Skeletal muscle cell (primary cell): Measurements from ENCODE around the gene CAD.
"Not testable (repeated sequence)": the region's sequence is repeated elsewhere in the genome, so short reads cannot be mapped to it uniquely, and the experiment has no call there.

Source experiments
- DNase-seq: peaks from one replicate; pipeline ENCODE4 v3.0.0-alpha.2; 2010; ENCODE audit warnings: low read depth
- H3K4me3 ChIP-seq: 2 replicates; pipeline ENCODE4 v1.5.1; 2011; ENCODE audit warnings: low read depth, mild to moderate bottlenecking, control low read depth, low read length, moderate library complexity

CAD gene

DNA sequence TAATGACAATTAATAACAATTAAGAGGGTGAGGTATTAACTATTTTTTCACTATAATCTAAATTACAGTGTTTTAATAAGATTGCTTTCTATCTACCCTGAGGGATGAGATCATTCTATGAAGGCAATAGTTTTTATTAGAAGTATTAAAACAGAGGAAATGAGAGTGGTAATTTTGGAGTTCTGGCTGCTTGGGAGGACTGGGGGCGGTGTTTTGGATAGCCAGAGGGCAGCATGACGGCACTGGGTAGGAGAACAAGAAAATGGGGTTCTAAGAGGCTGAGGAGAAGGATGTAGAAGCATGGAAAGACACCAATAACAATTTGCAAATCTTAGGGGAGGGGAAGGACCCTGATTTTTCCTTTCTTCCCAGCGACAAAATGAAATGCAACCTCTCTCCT lies 53.0 kb downstream of the CAD start:
- no peak for DNase-seq
- H3K4me3 ChIP-seq: no peak overlapping the region

DNA sequence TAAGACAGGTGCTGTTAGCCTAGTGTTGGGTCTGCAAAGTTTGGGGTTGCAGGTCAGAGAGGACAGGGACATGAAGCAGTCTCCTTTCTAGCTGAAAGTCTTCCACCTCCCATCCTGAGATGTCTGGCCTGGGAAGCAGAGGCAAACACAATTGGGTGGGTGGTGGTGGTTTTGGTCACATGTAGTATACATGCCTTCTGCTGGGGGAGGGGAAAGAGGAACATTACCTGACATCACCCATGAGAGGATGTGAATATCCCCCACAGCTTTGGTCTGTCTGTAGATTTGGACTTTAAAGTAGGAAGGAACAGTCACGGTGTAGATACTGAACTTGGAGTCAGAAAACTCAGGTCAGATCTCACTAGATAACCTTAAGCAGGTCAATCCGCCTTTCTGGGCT lies 53.5 kb downstream of the CAD start:
- no peak for DNase-seq
- no peak overlapping the region for H3K4me3 ChIP-seq

DNA sequence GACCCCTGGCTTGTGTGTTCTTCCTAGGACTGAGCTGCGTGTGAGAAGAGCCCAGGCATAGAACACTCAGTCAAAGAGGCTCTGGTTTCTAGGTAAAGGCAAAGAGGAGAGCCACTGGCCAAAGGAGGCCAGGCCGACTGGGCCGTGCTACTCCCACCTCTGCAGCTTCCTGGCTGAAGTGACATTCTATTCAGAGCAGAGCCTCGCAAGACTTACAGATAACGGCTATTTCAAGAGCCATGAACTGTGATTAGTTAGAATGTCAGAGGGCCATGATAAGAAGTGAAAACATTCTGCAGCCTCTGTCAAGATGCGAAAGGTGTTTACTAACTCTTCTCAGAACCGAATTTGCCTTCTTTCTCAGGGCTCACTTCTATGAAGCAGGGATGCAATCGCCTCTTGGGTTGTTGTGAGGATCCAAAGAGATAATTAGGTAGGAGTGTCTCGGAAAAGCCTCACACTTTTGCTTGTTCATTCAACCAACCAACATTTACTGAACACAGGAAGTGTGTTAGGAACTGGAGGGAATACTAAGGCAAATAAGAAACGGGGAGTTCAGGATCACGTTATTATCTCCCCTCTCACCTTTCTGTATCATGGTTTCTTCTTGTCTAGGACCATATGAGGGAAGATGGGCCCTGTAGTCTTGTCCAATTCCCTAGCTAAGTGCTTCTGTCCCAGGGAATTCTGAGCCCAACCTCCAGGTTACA lies 54.6 kb downstream of the CAD start:
- H3K4me3 ChIP-seq: no peak overlapping the region
- DNase-seq: no peak

DNA sequence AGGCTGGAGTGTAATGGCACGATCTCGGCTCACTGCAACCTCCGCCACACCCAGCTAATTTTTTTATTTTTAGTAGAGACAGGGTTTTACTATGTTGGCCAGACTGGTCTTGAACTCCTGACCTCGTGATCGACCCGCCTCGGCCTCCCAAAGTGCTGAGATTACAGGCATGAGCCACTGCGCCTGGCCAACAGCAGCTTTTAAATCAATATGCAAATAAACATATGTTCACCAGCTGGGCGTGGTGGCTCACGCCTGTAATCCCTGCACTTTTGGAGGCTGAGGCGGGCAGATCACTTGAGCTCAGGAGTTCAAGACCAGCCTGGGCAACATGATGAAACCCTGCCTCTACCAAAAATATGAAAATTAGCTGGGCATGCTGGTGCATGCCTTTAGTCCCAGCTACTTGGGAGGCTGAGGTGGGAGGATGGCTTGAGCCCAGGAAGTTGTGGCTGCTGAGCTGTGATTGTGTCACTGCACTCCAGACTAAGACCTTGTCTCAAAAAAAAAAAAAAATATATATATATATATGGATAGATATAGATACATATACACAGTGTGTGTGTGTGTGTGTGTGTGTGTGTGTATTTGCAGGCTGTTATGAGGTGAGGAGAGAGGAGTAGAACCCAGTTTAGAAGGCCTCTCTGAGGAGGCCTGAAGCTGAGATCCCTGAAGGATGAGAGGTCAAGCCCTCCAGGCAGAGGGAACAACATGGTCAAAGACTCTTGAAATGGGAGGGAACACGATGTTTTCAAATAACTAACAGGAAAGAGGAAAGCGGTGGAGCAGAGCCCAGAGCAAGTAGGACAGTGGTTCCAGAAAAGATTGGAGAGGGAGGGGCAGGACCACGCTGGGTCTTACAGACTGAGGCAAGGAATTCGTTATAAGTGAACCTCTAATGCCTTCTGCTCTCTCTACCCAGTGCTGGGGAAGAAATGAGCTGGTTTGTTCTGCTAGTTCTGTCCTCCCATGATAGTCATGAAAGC lies 55.7 kb downstream of the CAD start:
- DNase-seq, H3K4me3 ChIP-seq: not testable (repeated sequence)

DNA sequence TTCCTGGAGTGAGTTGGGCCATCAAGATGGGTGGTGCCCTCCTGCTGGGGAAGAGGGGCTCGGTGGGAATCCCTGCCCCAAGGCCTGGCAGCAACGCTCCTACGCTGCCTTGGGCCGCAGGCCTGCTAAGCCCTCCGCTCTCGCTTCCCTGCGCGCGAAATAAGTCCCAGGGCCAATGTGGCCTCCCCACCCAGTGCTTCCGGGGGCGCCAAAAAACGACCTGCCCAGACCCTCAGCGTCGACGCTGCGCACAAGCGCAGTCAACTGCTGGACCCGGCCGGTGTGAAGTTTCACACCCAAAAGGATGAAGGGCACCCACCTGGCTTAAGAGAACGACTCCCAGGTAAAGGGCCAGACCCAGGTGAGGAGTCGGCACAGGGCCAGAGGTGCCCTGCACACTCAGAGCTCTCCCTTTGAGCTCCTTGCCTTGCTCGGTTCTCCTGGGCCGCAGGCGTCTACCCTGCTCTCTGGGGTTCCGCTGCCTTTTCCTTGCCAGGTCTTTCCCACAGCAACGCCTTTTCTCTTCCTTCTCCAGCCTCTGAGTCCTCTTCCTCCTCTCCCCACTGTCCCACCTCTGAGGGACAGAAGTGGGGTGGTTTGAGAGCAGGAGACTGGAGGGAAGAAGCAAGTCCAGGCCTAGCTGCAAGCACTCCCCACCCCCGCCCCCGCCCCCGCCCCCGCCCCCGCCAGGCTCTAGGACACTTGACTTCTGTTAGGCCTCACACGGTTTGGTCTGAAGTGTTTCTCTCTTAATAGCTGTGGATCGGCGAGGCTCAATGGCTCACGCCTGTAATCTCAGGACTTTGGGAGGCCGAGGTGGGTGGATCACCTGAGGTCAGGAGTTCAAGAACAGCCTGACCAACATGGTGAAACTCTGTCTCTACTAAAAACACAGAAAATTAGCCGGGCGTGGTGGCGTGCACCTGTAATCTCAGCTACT lies 58.3 kb downstream of the CAD start, which contains the start of gene DNAJC5G:
Gene DNAJC5G (plus strand): TSS at position 223 of the 940 bp plus-strand sequence. CDS start 1,296 bp downstream, outside the sequence.
- no peak for DNase-seq
- no peak within 1 kb of the TSS for H3K4me3 ChIP-seq

DNA sequence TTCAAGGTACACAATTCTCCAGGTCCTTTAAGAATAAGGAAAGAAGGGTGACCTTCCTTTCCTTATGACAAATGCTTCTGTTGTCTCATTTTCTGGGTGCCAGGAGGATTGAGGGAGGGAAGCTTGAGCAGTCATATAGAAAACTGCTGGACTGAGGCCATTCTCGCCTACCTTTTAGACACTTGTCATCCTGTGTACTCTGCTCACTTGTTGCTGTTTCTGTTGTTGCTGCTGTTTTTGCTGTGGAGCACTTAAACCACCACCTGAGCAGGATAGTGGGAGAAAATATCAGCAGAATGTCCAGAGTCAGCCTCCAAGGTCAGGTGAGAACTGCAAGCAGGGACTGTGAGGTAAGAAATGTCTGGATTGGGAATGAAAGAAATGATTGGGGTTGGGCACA lies 60.8 kb downstream of the CAD start:
- no peak for DNase-seq
- H3K4me3 ChIP-seq: no peak overlapping the region

DNA sequence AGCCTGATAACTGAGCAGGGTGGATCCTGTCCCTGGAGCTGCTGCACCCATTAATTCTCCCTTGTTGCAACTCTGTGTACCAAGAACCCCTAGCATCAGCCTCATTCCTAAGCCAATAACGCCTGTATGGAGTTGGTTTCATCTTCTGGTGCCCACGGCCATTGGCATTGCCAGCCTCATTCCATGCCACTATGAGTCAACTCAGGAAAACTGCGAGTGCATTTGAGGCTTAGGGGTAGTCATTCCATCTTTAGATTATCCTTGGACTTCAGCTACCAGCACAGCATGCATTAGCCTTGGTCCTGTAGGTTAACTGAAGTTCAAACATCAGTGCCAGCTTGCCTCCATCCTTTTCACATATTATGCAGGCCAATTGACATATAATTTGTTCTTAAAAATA lies 63.7 kb downstream of the CAD start:
- DNase-seq: no peak
- H3K4me3 ChIP-seq: no peak overlapping the region

DNA sequence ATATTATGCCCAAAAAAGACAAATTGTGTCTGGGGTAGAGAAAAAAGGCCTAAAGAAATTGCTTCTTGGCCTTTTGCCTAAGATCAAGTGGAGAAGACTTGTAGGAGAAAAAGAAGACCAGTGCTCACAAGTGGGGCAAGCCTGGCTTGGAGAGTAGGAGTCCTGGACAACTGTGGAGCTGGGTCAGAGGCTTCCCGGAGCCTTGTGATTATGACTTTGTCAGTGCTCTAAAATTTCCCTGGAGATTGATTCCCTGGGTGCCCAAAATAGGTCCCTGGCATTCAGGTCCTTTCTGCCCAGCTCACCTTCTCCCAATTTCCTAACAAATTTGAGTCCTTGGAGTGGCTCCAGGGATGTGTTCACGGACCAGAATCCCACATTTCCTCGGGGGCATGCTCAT lies 64.3 kb downstream of the CAD start:
- DNase-seq: no peak
- H3K4me3 ChIP-seq: no peak overlapping the region

DNA sequence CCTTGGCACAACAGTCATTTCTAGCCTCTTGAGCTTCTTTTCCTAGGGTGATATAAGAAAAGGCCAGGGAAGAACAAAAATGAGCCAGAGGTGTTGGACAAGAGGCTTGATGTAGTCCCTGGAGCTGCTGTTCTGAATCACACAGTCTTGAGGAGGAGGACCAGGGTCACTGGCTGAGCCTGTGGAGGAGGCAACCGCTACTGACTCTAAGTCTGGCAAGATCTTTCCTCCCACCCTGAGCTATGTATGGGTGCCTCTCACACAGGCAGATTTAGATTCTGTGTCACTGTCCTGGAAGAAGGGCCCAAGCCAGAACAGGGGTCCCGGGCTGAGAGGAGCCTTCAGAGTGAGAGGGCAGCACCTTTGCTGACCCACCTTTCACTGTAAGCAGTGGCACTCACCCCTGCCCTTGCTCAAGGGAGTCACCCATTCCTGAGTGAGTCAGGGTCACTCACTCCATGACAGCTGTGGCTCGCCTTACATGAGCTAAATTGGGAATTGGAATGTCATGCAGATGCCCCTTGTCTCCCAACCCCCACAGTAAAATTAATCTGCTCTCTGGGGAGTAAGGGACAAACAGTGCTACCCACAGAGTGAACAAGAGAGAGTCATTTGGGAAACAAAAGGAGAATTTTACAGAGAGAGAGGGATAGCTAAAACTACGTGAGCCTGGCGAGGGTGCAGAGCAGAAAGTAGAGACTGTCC lies 64.8 kb downstream of the CAD start, which contains the start of gene TRIM54:
Gene TRIM54 (plus strand): TSS at position 575 of the 705 bp plus-strand sequence. CDS start 303 bp downstream, outside the sequence.
- no peak for DNase-seq
- H3K4me3 ChIP-seq: no peak within 1 kb of the TSS

DNA sequence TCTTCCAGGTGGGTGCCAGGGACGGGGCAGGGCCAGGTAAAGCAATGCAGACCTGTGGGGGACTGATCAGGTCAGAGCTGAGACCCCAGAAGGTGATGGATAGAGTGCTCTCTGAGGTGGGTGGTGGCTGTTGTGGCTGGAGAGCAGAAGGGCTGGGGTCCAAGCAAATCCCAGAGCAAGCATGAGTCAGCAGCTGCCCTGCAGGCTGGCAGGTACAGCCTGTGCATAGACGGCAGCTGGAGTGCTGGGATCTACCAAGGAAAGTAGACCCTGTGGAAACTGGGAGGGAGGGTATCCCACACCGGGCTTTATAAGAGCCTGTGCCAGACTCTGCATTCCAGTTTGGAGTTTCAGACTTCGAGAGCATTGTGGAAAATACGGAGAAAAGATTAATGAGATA lies 65.7 kb downstream of the CAD start:
- DNase-seq: no peak
- no peak overlapping the region for H3K4me3 ChIP-seq

DNA sequence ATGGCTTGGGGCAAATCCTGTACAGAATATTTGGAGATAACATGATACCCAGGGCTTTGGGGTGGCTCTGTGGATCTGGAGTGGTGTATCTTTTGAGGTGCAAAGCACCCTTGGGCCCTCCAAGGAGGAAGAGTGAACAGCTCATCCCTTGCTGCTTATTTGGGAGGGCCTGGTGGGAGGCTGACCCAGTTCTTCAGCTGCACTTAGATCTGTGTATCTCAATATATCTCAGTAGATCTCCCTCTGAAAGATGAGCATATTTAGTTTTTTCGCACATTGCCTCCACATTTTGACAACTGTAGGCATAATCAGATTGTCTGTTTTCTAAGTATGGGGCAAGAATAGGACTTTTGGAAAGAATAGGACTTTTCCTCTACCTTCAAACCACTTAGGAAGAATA lies 67.8 kb downstream of the CAD start:
- no peak overlapping the region for H3K4me3 ChIP-seq
- DNase-seq: no peak

DNA sequence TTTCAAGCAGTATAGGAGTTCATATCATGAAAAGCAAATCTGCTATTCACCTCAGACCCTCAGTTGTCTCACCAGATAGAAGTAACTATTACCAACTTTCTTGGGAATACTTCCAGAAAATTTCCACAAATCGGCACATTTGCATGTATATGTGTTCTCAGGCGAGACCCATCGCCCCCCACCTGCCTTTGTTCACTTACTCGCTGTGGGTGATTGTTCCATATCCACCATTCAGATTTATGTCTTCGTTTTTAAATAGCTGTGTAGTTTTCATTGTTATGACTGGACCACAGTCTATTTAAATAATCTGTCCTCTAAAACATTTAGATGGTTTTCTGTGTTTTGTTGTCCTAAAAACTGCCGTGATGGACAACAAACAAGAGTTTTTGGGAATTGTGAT lies 68.3 kb downstream of the CAD start:
- DNase-seq: no peak
- no peak overlapping the region for H3K4me3 ChIP-seq

DNA sequence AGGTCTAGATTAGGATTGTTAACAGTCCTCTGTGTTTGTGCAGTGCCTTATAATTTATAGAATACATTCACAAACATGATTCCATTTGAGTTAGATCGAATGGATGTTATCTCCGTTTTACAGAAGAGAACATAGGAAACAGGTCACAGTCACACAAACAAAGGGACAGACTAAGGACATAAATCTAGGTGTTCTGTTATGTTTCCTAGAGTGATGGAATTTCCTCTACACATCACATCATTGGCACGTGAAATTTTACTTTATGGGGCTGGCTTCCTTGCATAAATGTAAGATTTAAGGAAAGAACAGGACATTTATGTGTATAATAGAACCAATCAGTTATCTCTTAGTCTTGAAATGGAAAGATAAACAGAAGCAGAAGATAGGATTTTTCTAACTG lies 71.4 kb downstream of the CAD start:
- H3K4me3 ChIP-seq: no peak overlapping the region
- DNase-seq: no peak

DNA sequence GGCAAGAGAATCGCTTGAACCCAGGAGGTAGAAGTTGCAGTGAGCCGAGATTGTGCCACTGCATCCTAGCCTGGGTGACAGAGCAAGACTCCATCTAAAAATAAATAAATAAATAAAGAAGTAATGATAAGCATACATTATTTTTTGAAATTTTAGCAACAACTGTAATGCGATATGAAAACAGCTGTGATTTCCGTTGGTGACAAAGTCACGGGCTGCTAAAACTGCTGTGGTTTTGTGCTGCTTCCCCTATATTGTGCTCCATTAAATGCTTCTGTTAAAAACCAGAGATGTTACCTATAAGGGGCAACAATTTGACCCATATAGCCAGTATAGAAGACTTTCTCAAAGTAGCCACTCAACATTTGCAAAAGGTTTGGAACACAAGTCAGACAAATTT lies 73.4 kb downstream of the CAD start:
- DNase-seq: no peak
- H3K4me3 ChIP-seq: no peak overlapping the region

DNA sequence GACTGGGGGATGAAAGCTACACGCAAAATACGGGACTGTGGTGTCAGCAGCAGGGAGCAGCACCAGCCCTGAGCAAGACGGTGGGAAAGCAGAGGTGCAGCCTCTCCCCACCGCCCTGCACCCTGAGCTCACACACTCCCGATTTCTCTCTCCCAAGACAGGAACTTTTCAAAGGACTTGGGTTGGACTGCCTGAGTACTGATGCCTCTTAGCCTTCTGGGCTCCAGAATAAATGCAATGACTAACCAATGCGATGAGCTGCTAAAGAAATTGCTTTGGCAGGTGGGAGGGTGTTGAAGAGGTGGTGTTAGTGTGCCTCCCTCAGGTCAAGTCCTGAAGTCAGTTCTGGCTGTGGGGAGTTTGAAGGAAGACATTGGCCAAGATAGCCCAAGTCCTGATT lies 74.7 kb downstream of the CAD start:
- no peak for DNase-seq
- H3K4me3 ChIP-seq: no peak overlapping the region
